HG02610 (cell line): Measurements from ENCODE around the gene TBCE.
"Not testable (repeated sequence)": the region's sequence is repeated elsewhere in the genome, so short reads cannot be mapped to it uniquely, and the experiment has no call there.

Experiments
- ATAC-seq: cut with Tn5 transposase; IDR thresholded peaks from one replicate; pipeline ENCODE4 v1.9.1; 2021; ENCODE audit warnings: mild to moderate bottlenecking, moderate library complexity; ENCODE audit not compliant: unreplicated experiment

Gene TBCE

DNA sequence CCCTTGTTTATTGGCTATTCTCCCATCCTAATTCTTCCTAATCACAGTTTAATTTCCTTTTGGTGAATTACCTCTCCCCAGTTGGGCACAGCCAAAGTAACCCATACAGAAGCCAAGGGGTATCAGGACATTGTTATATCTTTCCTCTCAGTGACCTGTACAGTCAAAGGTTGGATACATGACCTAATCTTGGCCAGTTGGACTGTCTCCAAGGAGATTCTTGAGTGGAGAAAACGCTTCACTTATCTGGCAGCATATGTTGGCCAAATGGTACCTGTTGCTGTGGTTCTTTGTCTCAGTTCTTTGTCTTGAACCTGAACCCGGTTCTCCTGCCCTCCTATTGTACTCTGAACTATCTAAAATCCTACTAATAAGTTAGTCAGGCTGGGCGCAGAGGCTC is 15.3 kb upstream of the TBCE start:
- ATAC-seq: no peak

DNA sequence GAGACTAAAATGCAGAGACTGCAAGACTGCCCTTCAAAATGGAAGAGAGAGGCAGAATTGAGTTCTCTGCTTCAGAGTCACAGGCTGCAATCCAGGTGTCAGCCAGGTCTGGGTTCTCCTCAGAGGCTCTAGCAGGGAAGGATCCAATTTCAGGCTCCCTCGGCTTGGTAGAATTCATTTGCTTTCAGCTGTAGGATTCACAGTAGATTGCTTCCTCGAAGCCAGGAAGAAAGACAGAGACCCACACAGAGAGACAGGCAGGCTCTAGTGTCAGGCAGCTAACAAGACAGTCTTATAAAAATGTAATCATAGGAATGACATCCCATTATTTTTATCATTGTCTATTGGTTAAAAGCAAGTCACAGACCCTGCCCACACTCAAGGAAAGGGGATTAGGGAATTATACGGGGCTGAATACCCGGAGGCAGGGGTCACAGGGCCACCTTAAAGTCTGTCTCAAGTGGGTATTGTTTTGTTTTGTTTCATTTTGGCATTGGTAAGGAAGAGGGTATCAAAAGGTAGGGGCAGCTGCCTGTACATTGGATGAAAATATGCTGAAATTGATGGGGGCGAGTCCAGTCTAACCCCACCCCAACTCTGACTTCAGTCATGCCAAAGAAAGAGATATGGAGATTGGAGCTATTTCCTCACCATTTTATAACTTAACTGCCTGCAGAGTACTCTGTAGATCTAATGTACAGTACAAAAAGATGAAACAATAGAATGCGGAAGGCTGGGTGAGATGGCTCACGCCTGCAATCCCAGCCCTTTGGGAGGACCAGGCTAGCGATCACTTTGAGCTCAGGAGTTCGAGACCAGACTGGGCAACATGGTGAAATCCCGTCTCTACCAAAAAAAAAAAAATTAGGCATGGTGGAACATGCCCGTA is 9.5 kb upstream of the TBCE start:
- no peak for ATAC-seq

DNA sequence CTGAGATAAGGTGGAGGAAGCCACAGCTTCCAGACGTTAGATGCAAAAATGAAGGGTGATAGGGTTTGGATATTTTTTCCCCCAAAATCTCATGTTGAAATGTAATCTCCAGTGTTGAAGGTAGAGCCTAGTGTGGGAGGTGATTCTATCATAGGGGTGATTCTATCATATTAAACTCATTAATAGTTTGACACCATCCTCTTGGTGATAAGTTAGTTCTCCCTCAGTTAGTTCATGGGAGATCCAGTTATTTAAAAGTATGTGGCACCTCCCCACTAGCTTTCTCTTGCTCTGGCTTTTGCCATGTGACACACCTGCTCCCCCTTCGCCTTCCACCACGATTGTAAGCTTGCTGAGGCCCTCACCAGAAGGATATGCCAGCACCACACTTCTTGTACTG is 8.3 kb upstream of the TBCE start:
- ATAC-seq: no peak

DNA sequence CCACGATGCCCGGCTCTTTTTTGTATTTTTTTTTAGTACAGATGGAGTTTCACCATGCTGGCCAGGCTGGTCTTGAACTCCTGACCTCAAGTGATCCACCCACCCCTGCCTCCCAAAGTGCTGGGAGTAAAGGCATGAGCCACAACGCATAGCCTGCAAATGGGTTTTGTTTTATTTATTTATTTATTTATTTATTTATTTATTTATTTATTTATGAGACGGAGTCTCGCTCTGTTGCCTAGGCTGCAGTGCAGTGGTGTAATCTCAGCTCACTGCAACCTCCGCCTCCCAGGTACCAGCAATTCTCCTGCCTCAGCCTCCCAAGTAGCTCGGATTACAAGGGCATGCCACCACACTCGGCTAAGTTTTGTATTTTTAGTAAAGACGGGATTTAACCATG is 3.0 kb upstream of the TBCE start:
- ATAC-seq: not testable (repeated sequence)

DNA sequence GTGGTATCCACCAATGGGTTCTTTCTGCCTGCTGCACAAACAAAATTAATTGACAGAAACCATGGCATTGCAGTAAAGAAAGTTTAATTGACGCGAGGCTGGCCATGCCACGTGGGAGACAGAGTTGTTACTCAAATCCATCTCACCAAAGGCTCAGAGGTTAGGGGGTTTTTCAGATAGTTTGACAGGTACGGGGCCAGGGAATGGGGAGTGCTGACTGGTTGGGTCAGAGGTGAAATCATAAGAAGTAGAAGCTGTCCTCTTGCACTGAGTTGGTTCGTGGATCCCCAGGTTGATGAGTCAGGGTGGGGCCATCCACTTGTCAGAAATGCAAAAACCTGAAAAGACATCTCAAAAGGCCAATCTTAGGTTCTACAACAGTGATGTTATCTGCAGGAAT is 941 bp upstream of the TBCE start:
- no peak for ATAC-seq

DNA sequence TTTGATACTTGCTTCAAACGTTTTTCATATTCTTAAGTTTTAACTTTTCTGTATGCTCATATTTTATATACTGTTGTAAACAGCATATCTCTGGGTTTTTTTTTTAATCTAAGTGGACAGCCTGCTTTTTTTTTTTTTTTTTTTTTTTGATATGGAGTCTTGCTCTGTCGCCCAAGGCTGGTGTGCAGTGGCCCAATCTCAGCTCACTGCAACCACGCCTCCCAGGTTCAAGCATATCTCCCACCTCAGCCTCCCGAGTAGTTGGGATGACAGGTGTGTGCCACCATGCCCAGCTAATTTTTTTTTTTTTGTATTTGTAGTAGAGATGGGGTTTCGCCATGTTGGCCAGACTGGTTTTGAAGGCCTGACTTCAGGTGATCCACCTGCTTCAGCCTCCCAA is 1.2 kb downstream of the TBCE start:
- ATAC-seq: no peak

DNA sequence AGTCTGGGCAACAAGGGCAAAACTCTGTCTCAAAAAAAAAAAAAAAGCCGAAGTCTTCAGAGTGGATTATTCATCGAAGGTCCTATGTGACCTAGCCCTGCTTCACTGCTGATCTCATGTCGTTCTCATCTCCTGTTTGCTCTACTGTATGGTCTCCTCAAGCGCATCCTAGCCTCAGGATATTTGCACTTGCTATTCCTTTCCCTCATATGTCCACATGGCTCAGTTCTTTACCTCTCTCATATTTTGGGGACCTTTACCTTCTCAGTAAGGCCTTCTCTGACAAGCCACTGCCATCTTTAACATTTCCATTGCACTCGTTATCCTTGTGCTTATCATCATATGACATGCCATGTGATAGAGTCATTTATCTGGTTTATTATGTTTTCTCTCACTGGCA is 2.6 kb downstream of the TBCE start:
- ATAC-seq: no peak

DNA sequence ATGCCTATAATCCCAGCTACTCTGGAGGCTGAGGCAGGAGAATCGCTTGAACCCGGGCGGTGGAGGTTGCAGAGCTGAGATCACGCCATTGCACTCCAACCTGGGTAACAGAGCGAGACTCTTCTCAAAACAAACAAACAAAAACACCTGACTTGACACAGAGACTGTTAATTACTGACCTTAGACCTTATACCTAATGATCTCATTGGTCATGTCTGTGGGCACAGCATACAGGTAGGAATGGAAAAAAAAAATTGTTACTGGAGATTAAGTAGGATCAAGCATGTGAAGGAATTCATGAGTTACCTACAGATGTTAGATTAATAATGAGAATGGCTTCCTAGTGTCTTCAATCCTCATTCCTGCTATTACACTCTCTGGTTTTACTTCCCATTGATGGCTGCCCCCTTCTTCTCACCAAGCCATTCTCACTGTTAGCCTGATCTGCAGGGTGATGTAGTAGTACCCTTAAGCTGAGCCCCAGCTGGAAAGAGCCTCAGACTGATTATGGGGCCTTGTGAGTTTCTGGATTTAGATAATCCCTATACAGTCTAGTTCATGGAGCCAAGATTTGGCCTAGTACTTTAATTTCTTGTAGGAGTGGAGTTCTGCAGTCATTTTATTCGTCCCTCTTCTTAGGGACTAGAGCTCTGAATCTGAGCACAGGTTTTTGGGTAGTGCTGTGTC is 8.8 kb downstream of the TBCE start:
- ATAC-seq: no peak

DNA sequence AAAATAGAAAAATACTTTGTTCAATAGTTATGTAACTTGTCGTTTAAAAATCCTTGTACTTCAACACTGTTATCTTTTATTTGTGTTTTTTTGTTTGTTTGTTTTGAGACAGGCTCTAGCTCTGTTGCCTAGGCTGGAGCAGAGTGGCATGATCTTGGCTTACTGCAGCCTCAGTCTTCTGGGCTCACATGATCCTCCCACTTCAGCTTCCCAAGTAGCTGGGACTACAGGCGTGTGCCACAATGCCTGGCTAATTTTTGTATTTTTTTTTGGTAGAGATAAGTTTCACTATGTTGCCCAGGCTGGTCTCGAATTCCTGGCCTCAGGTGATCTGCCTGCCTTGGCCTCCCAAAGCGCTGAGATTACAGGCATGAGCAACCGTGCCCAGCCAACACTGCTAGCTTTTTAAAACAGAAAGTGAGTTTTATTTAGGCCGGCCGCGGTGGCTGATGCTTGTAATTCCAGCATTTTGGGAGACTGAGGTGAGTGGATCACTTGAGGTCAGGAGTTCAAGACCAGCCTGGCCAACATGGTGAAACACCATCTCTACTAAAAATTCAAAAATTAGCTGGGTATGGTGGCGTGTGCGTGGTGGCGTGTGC is 11.0 kb downstream of the TBCE start:
- not testable (repeated sequence) for ATAC-seq

DNA sequence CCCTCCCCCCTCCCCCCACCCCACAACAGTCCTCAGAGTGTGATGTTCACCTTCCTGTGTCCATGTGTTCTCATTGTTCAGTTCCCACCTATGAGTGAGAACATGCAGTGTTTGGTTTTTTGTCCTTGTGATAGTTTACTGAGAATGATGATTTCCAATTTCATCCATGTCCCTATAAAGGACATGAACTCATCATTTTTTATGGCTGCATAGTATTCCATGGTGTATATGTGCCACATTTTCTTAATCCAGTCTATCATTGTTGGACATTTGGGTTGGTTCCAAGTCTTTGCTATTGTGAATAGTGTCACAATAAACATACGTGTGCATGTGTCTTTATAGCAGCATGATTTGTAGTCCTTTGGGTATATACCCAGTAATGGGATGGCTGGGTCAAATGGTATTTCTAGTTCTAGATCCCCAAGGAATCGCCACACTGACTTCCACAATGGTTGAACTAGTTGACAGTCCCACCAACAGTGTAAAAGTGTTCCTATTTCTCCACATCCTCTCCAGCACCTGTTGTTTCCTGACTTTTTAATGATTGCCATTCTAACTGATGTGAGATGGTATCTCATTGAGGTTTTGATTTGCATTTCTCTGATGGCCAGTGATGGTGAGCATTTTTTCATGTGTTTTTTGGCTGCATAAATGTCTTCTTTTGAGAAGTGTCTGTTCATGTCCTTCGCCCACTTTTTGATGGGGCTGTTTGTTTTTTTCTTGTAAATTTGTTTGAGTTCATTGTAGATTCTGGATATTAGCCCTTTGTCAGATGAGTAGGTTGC is 14.9 kb downstream of the TBCE start:
- not testable (repeated sequence) for ATAC-seq

DNA sequence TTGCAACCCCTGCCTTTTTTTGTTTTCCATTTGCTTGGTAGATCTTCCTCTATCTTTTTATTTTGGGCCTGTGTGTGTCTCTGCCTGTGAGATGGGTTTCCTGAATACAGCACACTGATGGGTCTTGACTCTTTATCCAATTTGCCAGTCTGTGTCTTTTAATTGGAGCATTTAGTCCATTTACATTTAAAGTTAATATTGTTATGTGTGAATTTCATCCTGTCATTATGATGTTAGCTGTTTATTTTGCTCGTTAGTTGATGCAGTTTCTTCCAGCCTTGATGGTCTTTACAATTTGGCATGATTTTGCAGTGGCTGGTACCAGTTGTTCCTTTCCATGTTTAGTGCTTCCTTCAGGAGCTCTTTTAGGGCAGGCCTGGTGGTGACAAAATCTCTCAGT is 18.4 kb downstream of the TBCE start:
- ATAC-seq: not testable (repeated sequence)

DNA sequence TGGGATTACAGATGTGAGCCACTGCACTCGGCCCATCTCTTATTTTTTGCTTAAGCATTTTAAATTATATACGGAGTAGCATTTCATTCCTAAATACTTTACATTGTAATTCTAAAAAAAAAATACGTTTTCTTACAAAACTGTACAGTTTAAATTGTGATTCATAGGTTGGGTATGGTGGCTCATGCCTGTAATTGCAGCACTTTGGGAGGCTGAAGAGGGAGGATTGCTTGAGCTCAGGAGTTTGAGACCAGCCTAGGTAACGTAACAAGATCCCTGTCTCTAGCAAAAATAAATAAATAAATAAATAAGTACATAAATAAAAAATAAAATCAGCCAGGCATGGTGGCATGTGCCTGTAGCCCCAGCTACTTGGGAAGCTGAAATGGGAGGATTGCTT is 24.6 kb downstream of the TBCE start:
- ATAC-seq: no peak

DNA sequence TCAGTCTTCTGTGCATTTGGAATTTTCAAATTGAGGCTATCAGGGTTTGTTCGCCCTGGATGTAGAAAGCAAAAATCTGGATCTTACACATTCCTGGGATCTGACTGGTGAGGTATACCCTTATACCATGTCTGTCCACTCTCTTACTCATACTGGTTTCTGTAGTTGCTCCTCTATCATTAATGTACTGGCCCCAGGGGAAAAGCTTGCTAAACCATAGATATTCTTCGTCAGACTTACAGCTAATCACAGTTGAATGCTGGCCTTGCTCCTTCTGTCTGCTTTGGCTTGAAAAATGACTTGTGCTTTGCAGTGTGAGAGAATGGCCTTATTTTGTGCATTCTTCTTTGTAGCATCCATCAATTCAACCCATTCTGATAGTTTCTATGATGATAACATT is 30.5 kb downstream of the TBCE start:
- ATAC-seq: no peak

DNA sequence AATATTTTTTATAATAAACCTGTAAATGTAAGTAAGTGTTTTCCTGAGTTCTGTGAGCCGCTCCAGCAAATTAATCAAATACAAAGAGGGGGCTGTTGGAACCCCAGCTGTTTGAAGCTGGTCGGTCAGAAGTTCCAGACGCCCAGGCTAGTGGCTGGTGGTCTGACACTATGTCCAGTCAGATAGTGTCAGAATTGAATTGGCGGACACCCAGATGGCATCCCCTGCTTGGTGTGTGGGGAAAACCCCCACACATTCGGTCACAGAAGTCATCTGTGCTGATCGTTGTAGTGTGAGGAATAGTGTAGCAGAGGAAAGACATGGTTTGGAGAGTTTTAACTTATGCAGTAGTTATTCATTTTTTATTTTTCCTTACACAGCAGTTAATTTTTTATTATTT is 32.4 kb downstream of the TBCE start:
- ATAC-seq: no peak

DNA sequence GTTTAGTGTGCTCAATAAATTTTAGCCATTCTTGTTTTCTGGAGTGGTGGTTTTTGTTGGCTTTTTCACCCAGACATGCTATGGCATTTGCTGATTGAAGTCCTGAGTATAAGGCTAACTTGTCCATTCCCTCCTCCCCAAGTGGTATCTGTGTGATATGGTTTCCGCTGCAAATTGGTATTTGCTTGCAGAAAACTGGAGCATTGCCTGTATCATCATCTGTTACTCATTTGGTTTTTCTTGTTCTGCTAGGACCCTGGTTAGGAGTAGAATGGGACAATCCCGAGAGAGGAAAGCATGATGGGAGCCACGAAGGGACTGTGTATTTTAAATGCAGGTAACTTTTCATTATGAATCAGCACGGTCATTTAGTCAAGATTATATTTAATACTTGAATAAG is 34.0 kb downstream of the TBCE start:
- ATAC-seq: no peak

DNA sequence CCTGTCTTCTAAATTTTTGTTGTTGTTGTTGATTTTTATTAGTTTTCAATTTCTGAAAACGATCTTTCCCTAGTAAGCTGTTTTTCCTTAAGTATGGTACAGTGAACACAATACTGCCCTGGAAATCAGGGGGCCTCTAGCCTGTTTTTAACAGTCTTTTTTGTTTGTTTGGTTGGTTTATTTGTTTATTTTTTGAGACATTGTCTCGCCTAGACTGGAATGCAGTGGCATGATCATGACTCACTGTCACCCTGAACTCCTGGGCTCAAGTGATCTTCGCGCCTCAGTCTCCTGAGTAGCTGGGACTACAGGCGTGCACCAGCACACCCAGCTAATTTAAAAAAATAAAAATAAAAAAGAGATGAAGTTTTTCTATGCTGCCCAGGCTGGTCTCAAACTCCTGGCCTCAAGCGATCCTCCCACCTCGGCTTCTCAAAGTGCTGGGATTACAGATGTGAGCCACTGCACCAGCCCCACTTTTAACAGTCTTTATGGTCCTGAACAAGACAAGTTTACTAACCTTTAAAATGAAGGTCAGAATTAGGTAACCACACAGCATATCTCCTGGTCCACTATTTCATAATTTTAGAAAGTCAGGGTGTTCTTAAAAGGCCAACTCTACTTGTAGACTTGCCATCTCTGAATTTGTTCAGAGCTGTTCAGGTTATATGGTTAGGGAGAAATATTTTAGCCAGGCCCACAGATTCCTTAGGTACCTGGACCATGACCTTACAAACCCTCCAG is 35.4 kb downstream of the TBCE start:
- ATAC-seq: no peak

DNA sequence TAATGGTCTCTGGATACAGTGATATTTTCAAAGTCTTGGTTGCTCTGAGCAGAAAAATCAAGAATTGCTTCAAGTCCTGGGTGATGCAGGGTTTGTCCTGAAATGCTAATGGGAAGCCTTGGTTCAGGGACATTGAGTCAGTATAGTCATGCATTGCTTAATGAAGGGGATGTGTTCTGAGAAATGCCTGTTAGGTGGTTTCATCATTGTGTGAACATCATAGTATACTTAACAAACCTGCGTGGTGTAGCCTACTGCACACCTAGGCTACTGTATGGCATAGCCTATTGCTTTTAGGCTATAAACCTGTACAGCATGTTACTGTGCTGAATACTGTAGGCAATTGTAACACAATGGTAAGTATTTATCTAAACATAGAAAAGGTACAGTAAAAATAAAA is 36.4 kb downstream of the TBCE start:
- no peak for ATAC-seq

DNA sequence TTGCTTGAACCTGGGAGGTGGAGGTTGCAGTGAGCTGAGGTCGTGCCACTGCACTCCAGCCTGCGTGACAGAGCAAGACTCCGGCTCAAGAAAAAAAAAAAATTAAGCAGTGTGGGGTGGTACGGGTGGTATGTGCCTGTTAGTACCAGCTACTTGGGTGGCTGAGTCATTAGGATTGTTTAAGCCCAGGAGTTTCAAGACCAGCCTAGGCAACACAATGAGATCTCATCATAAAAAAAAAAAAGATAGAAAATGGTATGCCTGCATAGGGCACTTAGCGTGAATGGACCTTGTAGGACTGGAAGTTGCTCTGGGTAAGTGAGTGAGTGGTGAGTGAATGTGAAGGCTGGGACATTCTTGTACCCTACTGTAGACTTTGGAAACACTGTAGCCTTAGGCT is 37.0 kb downstream of the TBCE start:
- no peak for ATAC-seq

DNA sequence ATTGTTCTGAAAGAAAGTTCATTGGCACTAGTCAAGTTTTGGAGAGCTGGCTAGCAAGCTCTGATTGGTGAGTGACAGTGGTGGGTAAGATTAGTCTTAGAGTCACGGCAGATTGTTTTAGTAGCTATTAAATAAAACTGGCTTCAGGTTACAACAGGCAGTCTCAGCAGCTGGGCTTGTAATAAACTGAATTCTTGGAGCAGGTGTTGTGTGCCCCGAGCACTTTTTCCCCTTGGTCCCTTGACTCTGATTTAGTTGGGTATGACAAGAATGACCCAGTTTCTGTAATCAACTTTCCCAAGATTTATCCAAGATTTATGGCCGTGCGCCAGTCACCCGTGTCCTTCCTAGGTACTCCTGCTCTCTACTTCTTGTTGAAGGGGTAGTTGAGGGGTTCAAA is 40.2 kb downstream of the TBCE start:
- ATAC-seq: no peak

DNA sequence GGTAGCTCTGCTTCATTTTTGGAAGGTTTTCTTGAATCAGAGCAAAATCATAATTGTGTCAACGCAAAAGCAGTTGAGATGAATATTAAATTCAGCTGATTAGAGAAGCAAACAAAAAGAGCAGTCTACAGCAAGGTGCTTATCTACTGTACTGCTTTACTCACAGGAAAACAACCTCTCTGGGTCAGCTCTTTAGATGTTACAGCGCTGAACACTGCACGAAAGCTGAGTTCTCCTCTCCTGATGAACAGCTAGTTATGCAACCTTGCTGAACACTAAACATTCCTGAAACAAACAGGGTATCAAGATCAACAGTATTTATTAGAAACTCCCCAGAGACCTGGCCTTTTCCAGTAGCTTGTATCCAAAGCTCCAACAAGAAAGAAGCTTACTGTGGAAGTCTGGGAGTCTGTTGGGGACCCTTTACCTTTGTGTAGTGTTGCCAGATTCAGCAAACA is 41.3 kb downstream of the TBCE start:
- ATAC-seq: no peak
